MCF 10A (cell line): Measurements from ENCODE around the gene TMEM232. TPM values are rescaled to one million over a fixed set of nuclear protein-coding genes. Genes with fewer than 3 reads are reported as not detected.

Experiments used
- BruUV-seq: library from RNA; stranded (reverse); fragments of 400-500 nt; replicated peaks from 2 replicates; lab custom pipeline; 2021; lab: Mats Ljungman, UMichigan
- CTCF ChIA-PET: fragments of 300-600 bp; sonication (Branson Sonifier 250); formaldehyde crosslinking; extraction: SDS; loops from one replicate; lab custom pipeline; 2021; ENCODE audit warnings: antibody characterized with exemption, inconsistent platforms; lab: Yijun Ruan, JAX
- POLR2A ChIA-PET: fragments of 300-600, 350-650 bp; sonication (Branson Sonifier 250); formaldehyde crosslinking; extraction: SDS; loops from one replicate; lab custom pipeline; 2020; ENCODE audit warnings: antibody characterized with exemption, inconsistent platforms; lab: Yijun Ruan, JAX
- DNase-seq: peaks from one replicate; pipeline ENCODE4 v3.0.0-alpha.2; 2018; ENCODE audit not compliant: unreplicated experiment
- H3K27ac Mint-ChIP-seq: one replicate; pipeline ENCODE4 v1.8.0; 2022; ENCODE audit warnings: mild to moderate bottlenecking, low read depth, mixed read lengths; ENCODE audit not compliant: unreplicated experiment
- H3K27me3 Mint-ChIP-seq: one replicate; pipeline ENCODE4 v1.8.0; 2022; ENCODE audit warnings: mixed read lengths; ENCODE audit not compliant: insufficient read depth, unreplicated experiment
- H3K36me3 Mint-ChIP-seq: one replicate; pipeline ENCODE4 v1.8.0; 2022; ENCODE audit warnings: mild to moderate bottlenecking, moderate library complexity, mixed read lengths; ENCODE audit not compliant: insufficient read depth, unreplicated experiment
- H3K4me1 Mint-ChIP-seq: one replicate; pipeline ENCODE4 v1.8.0; 2022; ENCODE audit warnings: mixed read lengths; ENCODE audit not compliant: insufficient read depth, unreplicated experiment
- H3K4me3 Mint-ChIP-seq: one replicate; pipeline ENCODE4 v1.8.0; 2022; ENCODE audit warnings: mild to moderate bottlenecking, moderate library complexity, mixed read lengths; ENCODE audit not compliant: unreplicated experiment
- H3K9me3 Mint-ChIP-seq: one replicate; pipeline ENCODE4 v1.8.0; 2022; ENCODE audit warnings: mixed read lengths; ENCODE audit not compliant: unreplicated experiment
- CTCF ChIP-seq: fragments of 200-600 bp; IDR thresholded peaks from one replicate; pipeline ENCODE4 v1.8.0; 2022; ENCODE audit warnings: antibody characterized with exemption, mild to moderate bottlenecking; ENCODE audit not compliant: unreplicated experiment
- intact Hi-C: fragments of 100-400 bp; cut with micrococcal nuclease; formaldehyde crosslinking; loops from 2 replicates; pipeline ENCODE4 v1.14.1; 2022
- total RNA-seq: library from RNA; stranded (reverse); gene quantifications from 2 replicates; pipeline ENCODE4 v1.2.3, GENCODE V29; 2022

The TMEM232 gene
- total RNA-seq, 1 experiment from 2014 or later, result 2.8 TPM

GRCh38 chr5:110753600-110753999 lies 27.1 kb upstream of the TMEM232 start:
- TF ChIP-seq CTCF, result no peak
- no peak overlapping the region for H3K4me3 Mint-ChIP-seq
- no peaks in the 10 kb centered on the region for H3K27me3 Mint-ChIP-seq
- no peaks in the 10 kb centered on the region for H3K9me3 Mint-ChIP-seq
- CTCF ChIA-PET, result interaction anchor here (0.6 kb wide), 1 partner anchor 311 kb away, joined by 3 read pairs; no protein-coding TSS in a partner anchor
- POLR2A ChIA-PET, result interaction anchor here (0.6 to 1.0 kb wide), 4 partner anchors 14 to 347 kb away, joined by 3 read pairs; partner anchors contain the start of gene SLC25A46
- peaks cover 24% of the 10 kb centered on the region for H3K4me1 Mint-ChIP-seq
- intact Hi-C loops, result no loop called here
- peaks cover 28% of the 10 kb centered on the region for H3K36me3 Mint-ChIP-seq
- H3K27ac Mint-ChIP-seq, result no peak overlapping the region
- no peak for DNase-seq
- no TSS peak for BruUV-seq

- peaks cover 35% of the 10 kb centered on the region for H3K36me3 Mint-ChIP-seq
- intact Hi-C loops, result no loop called here
- H3K9me3 Mint-ChIP-seq, result no peaks in the 10 kb centered on the region
- no peak overlapping the region for H3K4me3 Mint-ChIP-seq
- ChIA-PET POLR2A (interaction anchor here (0.6 to 1.0 kb wide), 3 partner anchors 13 to 338 kb away, joined by 3 read pairs; no protein-coding TSS in a partner anchor), CTCF (interaction anchor here (0.6 kb wide), 2 partner anchors 312 to 527 kb away, joined by 3 read pairs; no protein-coding TSS in a partner anchor)
- no peak overlapping the region for H3K27ac Mint-ChIP-seq
- DNase-seq, result no peak
- BruUV-seq, result no TSS peak
- H3K4me1 Mint-ChIP-seq, result peaks cover 24% of the 10 kb centered on the region
- TF ChIP-seq CTCF, result no peak
- H3K27me3 Mint-ChIP-seq, result no peaks in the 10 kb centered on the region
Measured at GRCh38 chr5:110752953-110753352, 26.5 kb upstream of the TMEM232 start.

GRCh38 chr5:110751902-110752762 lies 25.7 kb upstream of the TMEM232 start:
- no TSS peak for BruUV-seq
- H3K27me3 Mint-ChIP-seq, result no peaks in the 10 kb centered on the region
- CTCF ChIA-PET, result no interaction called here

More at GRCh38 chr5:110751902-110752762, 25.7 kb upstream of the TMEM232 start:
- Mint-ChIP-seq H3K27ac (no peak overlapping the region), H3K9me3 (no peaks in the 10 kb centered on the region), H3K4me1 (peaks cover 24% of the 10 kb centered on the region), H3K4me3 (no peak overlapping the region), H3K36me3 (peaks cover 36% of the 10 kb centered on the region)
- no peak for TF ChIP-seq CTCF
- POLR2A ChIA-PET, result interaction anchor here (0.6 to 1.0 kb wide), 2 partner anchors 78 to 339 kb away, joined by 3 read pairs; no protein-coding TSS in a partner anchor
- no peak for DNase-seq
- intact Hi-C loops, result no loop called here
